Measurements from ENCODE around the gene SBDS.
"Not testable (repeated sequence)": the region's sequence is repeated elsewhere in the genome, so short reads cannot be mapped to it uniquely, and the experiment has no call there.

The SBDS gene

GRCh38 chr7:66996444-66997191, 1.2 kb upstream of the SBDS start, which contains the start of gene TYW1:
Gene TYW1, plus strand, starts transcription at chr7:66996833. Its CDS starts 146 bp downstream, at chr7:66996979.
- peak; percentile 97 to 100 (median 99) for DNase-seq
- intact Hi-C loops (cut with DNase I): loop anchor here (10.0 kb wide), 1 partner anchor 502 kb away; no protein-coding TSS in a partner anchor

GRCh38 chr7:66994691-66995049, 716 bp downstream of the SBDS start:
- peak; percentile 13 to 93 (median 28) for DNase-seq
- intact Hi-C loops (cut with DNase I): loop anchor here (5.0 to 10.0 kb wide), 2 partner anchors 72 to 500 kb away; partner anchors contain the start of gene TMEM248

GRCh38 chr7:66994051-66994450, 1.3 kb downstream of the SBDS start:
- not testable (repeated sequence) for DNase-seq
- intact Hi-C loops (cut with DNase I): loop anchor here (5.0 to 10.0 kb wide), 2 partner anchors 72 to 499 kb away; partner anchors contain the start of gene TMEM248

GRCh38 chr7:66989552-66989951, 5.8 kb downstream of the SBDS start:
- DNase-seq; intact Hi-C loops (cut with DNase I): not testable (repeated sequence)

- DNase-seq; intact Hi-C loops (cut with DNase I): not testable (repeated sequence)
Observed at GRCh38 chr7:66980336-66980735, 15.1 kb downstream of the SBDS start.

GRCh38 chr7:66979013-66979412, 16.4 kb downstream of the SBDS start:
- intact Hi-C loops (cut with DNase I); DNase-seq: not testable (repeated sequence)

GRCh38 chr7:66978312-66978711, 17.1 kb downstream of the SBDS start:
- intact Hi-C loops (cut with DNase I); DNase-seq: not testable (repeated sequence)

GRCh38 chr7:66974986-66975590, 20.3 kb downstream of the SBDS start:
- peak in 1 of 10 donors; percentile 31 for DNase-seq

GRCh38 chr7:66970310-66970709, 25.1 kb downstream of the SBDS start:
- intact Hi-C loops (cut with DNase I): no loop called here

More at GRCh38 chr7:66974986-66975590, 20.3 kb downstream of the SBDS start:
- intact Hi-C loops (cut with DNase I): no loop called here

GRCh38 chr7:66969001-66969400, 26.4 kb downstream of the SBDS start:
- not testable (repeated sequence) for DNase-seq

More at GRCh38 chr7:66970310-66970709, 25.1 kb downstream of the SBDS start:
- no peak for DNase-seq

GRCh38 chr7:66967029-66967428, 28.4 kb downstream of the SBDS start:
- intact Hi-C loops (cut with DNase I): no loop called here
- DNase-seq: peak in 1 of 10 donors; percentile 75

More at GRCh38 chr7:66969001-66969400, 26.4 kb downstream of the SBDS start:
- intact Hi-C loops (cut with DNase I): not testable (repeated sequence)

GRCh38 chr7:66964411-66964810, 31.0 kb downstream of the SBDS start:
- peak in 1 of 10 donors; percentile 2 for DNase-seq
- intact Hi-C loops (cut with DNase I): no loop called here

- intact Hi-C loops (cut with DNase I): no loop called here
Observed at GRCh38 chr7:66961096-66961495, 34.3 kb downstream of the SBDS start.

GRCh38 chr7:66960192-66960591, 35.2 kb downstream of the SBDS start:
- intact Hi-C loops (cut with DNase I): no loop called here
- peak in 1 of 10 donors; percentile 44 for DNase-seq

More at GRCh38 chr7:66961096-66961495, 34.3 kb downstream of the SBDS start:
- DNase-seq: peak in 1 of 10 donors; percentile 27

GRCh38 chr7:66958538-66959350, 36.6 kb downstream of the SBDS start:
- peak in 1 of 10 donors; percentile 55 for DNase-seq
- intact Hi-C loops (cut with DNase I): no loop called here

- intact Hi-C loops (cut with DNase I): no loop called here
- peak in 2 of 10 donors; percentile 68 to 74 for DNase-seq
Observed at GRCh38 chr7:66957595-66958290, 37.6 kb downstream of the SBDS start.

- intact Hi-C loops (cut with DNase I): no loop called here
- DNase-seq: peak in 1 of 10 donors; percentile 3
Observed at GRCh38 chr7:66953044-66953427, 42.4 kb downstream of the SBDS start.

- intact Hi-C loops (cut with DNase I): no loop called here
- peak in 1 of 10 donors; percentile 31 for DNase-seq
Observed at GRCh38 chr7:66952343-66953043, 42.9 kb downstream of the SBDS start.

- peak; percentile 42 to 96 (median 69) for DNase-seq
- intact Hi-C loops (cut with DNase I): no loop called here
Observed at GRCh38 chr7:66950763-66951162, 44.6 kb downstream of the SBDS start.

Data from posterior cingulate gyrus (tissue), 11 donors.